AG04449 (cell line): ENCODE measurements around the gene FRMD5.

Source experiments
- CTCF ChIA-PET: fragments of 350-600 bp; formaldehyde crosslinking; extraction: SDS; loops from one replicate; lab custom pipeline; 2021; ENCODE audit warnings: antibody characterized with exemption; lab: Yijun Ruan, JAX
- POLR2A ChIA-PET: fragments of 400-600, 350-600 bp; formaldehyde crosslinking; extraction: SDS; loops from one replicate; lab custom pipeline; 2020; ENCODE audit warnings: antibody characterized with exemption, inconsistent platforms; lab: Yijun Ruan, JAX
- DNase-seq: peaks from one replicate; pipeline ENCODE4 v3.0.0-alpha.2; 2010; ENCODE audit warnings: low read depth, low spot score
- H3K4me3 ChIP-seq: 2 replicates; pipeline ENCODE4 v1.5.1; 2011; ENCODE audit warnings: low read depth, mild to moderate bottlenecking, control low read depth, low read length
- CTCF ChIP-seq: IDR thresholded peaks from one replicate; pipeline ENCODE4 v1.5.1; 2011; ENCODE audit warnings: mild to moderate bottlenecking, moderate library complexity, low read length, control low read depth, inconsistent platforms; ENCODE audit not compliant: insufficient read depth; ENCODE audit errors: missing control alignments

Gene FRMD5

GRCh38 chr15:44064706-44065105 is 130.4 kb downstream of the FRMD5 start:
- CTCF ChIA-PET, result interaction anchor here (1.0 to 8.3 kb wide), 11 partner anchors 10 to 192 kb away, joined by 3 to 142 read pairs (median 22); no protein-coding TSS in a partner anchor
- no peak overlapping the region for H3K4me3 ChIP-seq
- DNase-seq, result no peak
- TF ChIP-seq CTCF, result no peak
- POLR2A ChIA-PET, result no interaction called here

GRCh38 chr15:44058126-44058525 is 136.9 kb downstream of the FRMD5 start:
- TF ChIP-seq CTCF, result no peak
- ChIA-PET POLR2A (no interaction called here), CTCF (interaction anchor here (1.2 to 7.2 kb wide), 3 partner anchors 7 to 186 kb away, joined by 3 to 71 read pairs (median 6); no protein-coding TSS in a partner anchor)
- H3K4me3 ChIP-seq, result no peak overlapping the region
- DNase-seq, result no peak

GRCh38 chr15:44045661-44046060 is 149.4 kb downstream of the FRMD5 start:
- ChIA-PET POLR2A (no interaction called here), CTCF (interaction anchor here (1.4 to 1.6 kb wide), 2 partner anchors 9 to 21 kb away, joined by 3 to 9 read pairs; no protein-coding TSS in a partner anchor)
- no peak overlapping the region for H3K4me3 ChIP-seq
- TF ChIP-seq CTCF, result no peak
- DNase-seq, result no peak

GRCh38 chr15:44045217-44045616 is 149.9 kb downstream of the FRMD5 start:
- ChIA-PET POLR2A (no interaction called here), CTCF (interaction anchor here (1.4 to 1.6 kb wide), 2 partner anchors 9 to 21 kb away, joined by 3 to 9 read pairs; no protein-coding TSS in a partner anchor)
- no peak for DNase-seq
- TF ChIP-seq CTCF, result no peak
- no peak overlapping the region for H3K4me3 ChIP-seq

- DNase-seq, result no peak
- no peak overlapping the region for H3K4me3 ChIP-seq
- TF ChIP-seq CTCF, result no peak
- POLR2A ChIA-PET, result no interaction called here
- CTCF ChIA-PET, result interaction anchor here (0.8 kb wide), 1 partner anchor 27 kb away, joined by 3 read pairs; no protein-coding TSS in a partner anchor
Measured at GRCh38 chr15:44038755-44039191, 156.3 kb downstream of the FRMD5 start.

GRCh38 chr15:44035781-44036699 is 159.0 kb downstream of the FRMD5 start:
- H3K4me3 ChIP-seq, result no peak overlapping the region
- no peak for TF ChIP-seq CTCF
- ChIA-PET POLR2A (no interaction called here), CTCF (interaction anchor here (0.8 to 1.4 kb wide), 2 partner anchors 9 to 133 kb away, joined by 3 read pairs; no protein-coding TSS in a partner anchor)
- DNase-seq, result no peak
